H1 (cell line): ENCODE results near the gene CACNA2D4.

Experiments used
- BRCA1 ChIP-seq: IDR thresholded peaks from 2 replicates; pipeline ENCODE4 v1.6.1; 2012; ENCODE audit warnings: low read depth, low read length, improper control_type of control experiment
- CHD2 ChIP-seq: IDR thresholded peaks from 2 replicates; pipeline ENCODE4 v1.6.1; 2012; ENCODE audit warnings: low read length, improper control_type of control experiment
- CREB1 ChIP-seq: IDR thresholded peaks from 2 replicates; pipeline ENCODE4 v1.6.1; 2012; ENCODE audit warnings: inconsistent platforms
- EP300 ChIP-seq, 2 experiments: IDR thresholded peaks; 1 replicate in 1 of 2; 2 replicates in 1 of 2; pipeline ENCODE4 v1.6.1; 2011 to 2012; ENCODE audit warnings: low read depth in 2 of 2, low read length in 2 of 2, mild to moderate bottlenecking in 2 of 2, borderline replicate concordance in 1 of 2, inconsistent platforms in 1 of 2, moderate library complexity in 1 of 2
- JUN ChIP-seq: IDR thresholded peaks from 2 replicates; pipeline ENCODE4 v1.6.1; 2011; ENCODE audit warnings: low read depth, mild to moderate bottlenecking, improper control_type of control experiment, low read length
- POLR2A ChIP-seq, 2 experiments: IDR thresholded peaks; 1 replicate in 1 of 2; 2 replicates in 1 of 2; pipeline ENCODE4 v1.6.1; 2011; ENCODE audit warnings: low read depth in 2 of 2, low read length in 2 of 2, mild to moderate bottlenecking in 2 of 2; ENCODE audit errors: control extremely low read depth in 1 of 2
- TAF1 ChIP-seq: IDR thresholded peaks from 2 replicates; pipeline ENCODE4 v1.6.1; 2011; ENCODE audit warnings: mild to moderate bottlenecking, low read depth, low read length
- TF ChIP-seq, protein P1 (sequence below), 3 experiments: IDR thresholded peaks; 1 replicate in 2 of 3; 2 replicates in 1 of 3; pipeline versions ENCODE4 v1.5.1 to v1.6.1; 2011; ENCODE audit warnings: low read length in 3 of 3, mild to moderate bottlenecking in 3 of 3, inconsistent platforms in 2 of 3, low read depth in 1 of 3, moderate library complexity in 1 of 3; ENCODE audit not compliant: insufficient read depth in 1 of 3; ENCODE audit errors: control extremely low read depth in 1 of 3

- TF ChIP-seq, protein P1, sequence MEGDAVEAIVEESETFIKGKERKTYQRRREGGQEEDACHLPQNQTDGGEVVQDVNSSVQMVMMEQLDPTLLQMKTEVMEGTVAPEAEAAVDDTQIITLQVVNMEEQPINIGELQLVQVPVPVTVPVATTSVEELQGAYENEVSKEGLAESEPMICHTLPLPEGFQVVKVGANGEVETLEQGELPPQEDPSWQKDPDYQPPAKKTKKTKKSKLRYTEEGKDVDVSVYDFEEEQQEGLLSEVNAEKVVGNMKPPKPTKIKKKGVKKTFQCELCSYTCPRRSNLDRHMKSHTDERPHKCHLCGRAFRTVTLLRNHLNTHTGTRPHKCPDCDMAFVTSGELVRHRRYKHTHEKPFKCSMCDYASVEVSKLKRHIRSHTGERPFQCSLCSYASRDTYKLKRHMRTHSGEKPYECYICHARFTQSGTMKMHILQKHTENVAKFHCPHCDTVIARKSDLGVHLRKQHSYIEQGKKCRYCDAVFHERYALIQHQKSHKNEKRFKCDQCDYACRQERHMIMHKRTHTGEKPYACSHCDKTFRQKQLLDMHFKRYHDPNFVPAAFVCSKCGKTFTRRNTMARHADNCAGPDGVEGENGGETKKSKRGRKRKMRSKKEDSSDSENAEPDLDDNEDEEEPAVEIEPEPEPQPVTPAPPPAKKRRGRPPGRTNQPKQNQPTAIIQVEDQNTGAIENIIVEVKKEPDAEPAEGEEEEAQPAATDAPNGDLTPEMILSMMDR (IDR thresholded peaks at IDR 0.05; ENCODE audit: control extremely low read depth in 1 of 3, insufficient read depth in 1 of 3, low read depth in 1 of 3, low read length in 3 of 3), result no peak
- TF ChIP-seq POLR2A (IDR thresholded peaks at IDR 0.05; ENCODE audit: control extremely low read depth in 1 of 2, low read depth in 2 of 2, low read length in 2 of 2) (no peak), CHD2 (no peak), EP300 (IDR thresholded peaks at IDR 0.05; ENCODE audit: borderline replicate concordance in 1 of 2, low read depth in 2 of 2, low read length in 2 of 2) (no peak), JUN (no peak), TAF1 (no peak), BRCA1 (no peak), CREB1 (no peak)
Observed at GRCh38 chr12:1796515-1797010, 121.9 kb downstream of the CACNA2D4 start.
